Neutrophil (primary cell): ENCODE data around the gene GRIK4.

Source experiments
- H3K27ac ChIP-seq: fragments of 200-600 bp; sonication (generic); 2 replicates; pipeline ENCODE4 v1.5.1; 2016; ENCODE audit warnings: mild to moderate bottlenecking, moderate library complexity
- H3K27me3 ChIP-seq: fragments of 200-600 bp; sonication (generic); 2 replicates; pipeline ENCODE4 v1.6.0; 2016; ENCODE audit warnings: mild to moderate bottlenecking
- H3K36me3 ChIP-seq: fragments of 200-600 bp; sonication (generic); 2 replicates; pipeline ENCODE4 v1.5.1; 2017
- H3K4me1 ChIP-seq, 2 experiments: fragments of 200-600 bp in 1 of 2; sonication (generic) in 1 of 2; 1 replicate in 1 of 2; 2 replicates in 1 of 2; pipeline versions ENCODE4 v1.5.1 to v1.6.1; 2013 to 2016; ENCODE audit warnings: low read depth in 1 of 2, low read length in 1 of 2, mild to moderate bottlenecking in 1 of 2, moderate library complexity in 1 of 2; ENCODE audit not compliant: control insufficient read depth in 1 of 2, insufficient read depth in 1 of 2
- H3K4me3 ChIP-seq, 2 experiments: fragments of 200-600 bp in 1 of 2; sonication (generic) in 1 of 2; 1 replicate in 1 of 2; 2 replicates in 1 of 2; pipeline ENCODE4 v1.5.1; 2013 to 2016; ENCODE audit warnings: low read depth in 1 of 2, low read length in 1 of 2, mild to moderate bottlenecking in 1 of 2, moderate library complexity in 1 of 2
- H3K9me3 ChIP-seq: fragments of 200-600 bp; sonication (generic); 2 replicates; pipeline ENCODE4 v1.5.1; 2016
- TF ChIP-seq, protein P1 (sequence below): fragments of 200-600 bp; sonication (generic); IDR thresholded peaks from 2 replicates; pipeline ENCODE4 v1.5.1; 2016; ENCODE audit warnings: antibody characterized with exemption

Gene GRIK4

DNA sequence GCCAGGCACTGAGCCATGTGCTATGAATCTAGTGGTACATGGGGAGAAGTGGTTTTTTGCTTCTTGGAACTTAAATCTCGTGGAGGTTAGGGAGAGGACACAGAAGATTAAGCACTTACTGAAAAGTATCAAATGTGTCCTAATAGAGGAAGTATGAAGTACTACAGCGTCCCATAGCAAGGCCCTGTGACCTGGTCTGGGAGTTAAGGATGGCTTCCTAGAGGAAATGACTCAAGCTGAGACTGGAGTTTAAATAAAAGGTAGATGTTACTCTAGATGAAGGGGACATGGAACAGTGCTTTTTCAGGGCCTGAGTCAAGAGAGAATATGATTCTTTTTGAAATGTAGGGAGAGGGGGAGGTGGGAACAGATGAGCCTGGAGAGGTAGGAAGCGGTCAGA, 202.9 kb downstream of the GRIK4 start:
- no peak overlapping the region for H3K4me3 ChIP-seq
- H3K27me3 ChIP-seq = peaks cover 28% of the 10 kb centered on the region
- H3K9me3 ChIP-seq = no peaks in the 10 kb centered on the region
- H3K36me3 ChIP-seq = no peaks in the 10 kb centered on the region
- H3K27ac ChIP-seq = no peak overlapping the region
- TF ChIP-seq, protein P1, sequence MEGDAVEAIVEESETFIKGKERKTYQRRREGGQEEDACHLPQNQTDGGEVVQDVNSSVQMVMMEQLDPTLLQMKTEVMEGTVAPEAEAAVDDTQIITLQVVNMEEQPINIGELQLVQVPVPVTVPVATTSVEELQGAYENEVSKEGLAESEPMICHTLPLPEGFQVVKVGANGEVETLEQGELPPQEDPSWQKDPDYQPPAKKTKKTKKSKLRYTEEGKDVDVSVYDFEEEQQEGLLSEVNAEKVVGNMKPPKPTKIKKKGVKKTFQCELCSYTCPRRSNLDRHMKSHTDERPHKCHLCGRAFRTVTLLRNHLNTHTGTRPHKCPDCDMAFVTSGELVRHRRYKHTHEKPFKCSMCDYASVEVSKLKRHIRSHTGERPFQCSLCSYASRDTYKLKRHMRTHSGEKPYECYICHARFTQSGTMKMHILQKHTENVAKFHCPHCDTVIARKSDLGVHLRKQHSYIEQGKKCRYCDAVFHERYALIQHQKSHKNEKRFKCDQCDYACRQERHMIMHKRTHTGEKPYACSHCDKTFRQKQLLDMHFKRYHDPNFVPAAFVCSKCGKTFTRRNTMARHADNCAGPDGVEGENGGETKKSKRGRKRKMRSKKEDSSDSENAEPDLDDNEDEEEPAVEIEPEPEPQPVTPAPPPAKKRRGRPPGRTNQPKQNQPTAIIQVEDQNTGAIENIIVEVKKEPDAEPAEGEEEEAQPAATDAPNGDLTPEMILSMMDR = no peak
- no peaks in the 10 kb centered on the region for H3K4me1 ChIP-seq

DNA sequence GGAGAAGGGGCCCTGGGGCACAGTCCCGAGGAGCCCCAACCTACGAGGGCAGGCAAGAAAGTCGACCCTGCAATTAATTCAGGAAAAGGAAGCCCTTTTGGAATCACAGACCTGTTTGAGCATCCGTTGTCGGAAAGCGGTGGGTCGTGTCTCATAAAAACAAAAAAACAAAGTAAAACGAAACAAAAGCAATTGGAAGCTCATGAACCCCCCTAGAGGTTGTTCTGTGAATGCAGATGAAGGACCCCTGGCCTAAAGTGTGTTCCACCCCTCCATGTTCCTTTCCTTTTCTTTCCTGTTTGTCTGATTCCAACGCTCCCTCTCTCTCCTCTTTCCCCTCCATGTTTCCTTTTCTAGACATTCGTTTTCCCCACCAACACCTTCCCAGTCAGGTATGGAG, 203.7 kb downstream of the GRIK4 start:
- TF ChIP-seq, protein P1 = no peak

DNA sequence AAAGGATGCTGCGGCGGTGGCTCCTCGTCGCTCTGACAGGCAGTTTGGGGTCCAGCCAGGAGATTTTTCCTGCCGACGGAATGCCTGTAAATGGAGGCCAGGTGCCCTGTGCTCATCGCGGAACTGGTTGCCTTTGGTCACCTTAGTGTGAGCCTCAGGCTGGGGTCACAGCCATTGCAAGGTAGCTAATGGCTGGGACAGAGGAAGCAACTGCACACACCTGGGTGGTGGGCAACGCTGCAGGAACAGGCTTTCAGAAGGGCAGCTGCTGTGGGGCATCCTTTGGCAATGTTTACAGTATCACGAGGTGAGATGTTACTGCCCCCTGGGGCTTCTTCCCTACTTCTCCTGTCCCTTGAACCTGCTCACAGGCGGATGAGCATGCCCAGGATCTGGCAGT, 205.5 kb downstream of the GRIK4 start:
- Histone ChIP-seq H3K27ac (no peak overlapping the region), H3K27me3 (peaks cover 34% of the 10 kb centered on the region), H3K36me3 (no peaks in the 10 kb centered on the region), H3K9me3 (no peaks in the 10 kb centered on the region), H3K4me1 (no peaks in the 10 kb centered on the region), H3K4me3 (no peak overlapping the region)
- TF ChIP-seq, protein P1 = no peak

More for the DNA sequence above, 203.7 kb downstream of the GRIK4 start:
- Histone ChIP-seq H3K36me3 (no peaks in the 10 kb centered on the region), H3K4me3 (no peak overlapping the region), H3K27me3 (peaks cover 28% of the 10 kb centered on the region), H3K4me1 (no peaks in the 10 kb centered on the region), H3K9me3 (no peaks in the 10 kb centered on the region), H3K27ac (no peak overlapping the region)

DNA sequence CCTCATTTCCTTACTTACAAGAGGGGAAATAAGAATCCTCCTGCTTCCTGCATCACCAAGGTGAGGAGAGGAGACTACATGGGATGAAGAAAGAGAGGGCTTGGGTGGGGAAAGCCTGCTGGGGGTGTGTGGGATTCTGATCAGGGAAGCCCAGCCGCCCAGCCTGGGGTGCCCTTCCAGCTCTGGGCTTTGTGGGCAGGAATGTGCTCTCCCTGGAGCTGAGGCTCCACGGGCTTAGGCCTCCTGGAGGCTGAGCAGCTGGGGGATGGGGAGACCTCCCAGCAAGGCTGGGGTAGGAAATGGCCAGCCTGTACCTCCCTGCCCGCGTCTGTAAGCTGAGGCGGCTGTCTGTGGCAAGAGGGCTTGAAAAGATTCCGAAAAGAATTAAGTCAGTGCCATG, 206.1 kb downstream of the GRIK4 start:
- H3K27me3 ChIP-seq = peaks cover 34% of the 10 kb centered on the region
- H3K4me1 ChIP-seq = no peaks in the 10 kb centered on the region
- H3K27ac ChIP-seq = no peak overlapping the region
- no peak overlapping the region for H3K4me3 ChIP-seq
- H3K36me3 ChIP-seq = no peaks in the 10 kb centered on the region
- no peaks in the 10 kb centered on the region for H3K9me3 ChIP-seq
- TF ChIP-seq, protein P1 = no peak

DNA sequence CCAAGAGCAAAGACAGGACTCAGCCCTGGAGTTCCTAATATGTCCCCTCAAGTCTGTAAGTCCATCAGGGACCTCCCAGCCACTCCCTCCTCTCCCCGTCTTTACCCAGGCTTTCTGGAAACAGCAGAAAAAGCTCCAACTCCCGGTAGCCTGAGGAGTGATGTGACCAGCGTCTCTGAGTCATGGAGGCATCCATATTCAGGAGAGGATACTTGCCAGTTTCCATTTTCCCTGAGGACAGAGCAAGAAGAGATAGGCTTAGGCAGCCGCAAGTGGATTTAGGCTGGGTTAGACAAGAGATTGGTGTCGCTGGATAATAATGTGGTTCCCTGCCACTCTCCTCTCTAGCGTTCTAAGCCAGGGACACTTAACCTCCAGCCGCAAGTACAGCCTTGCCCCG, 206.6 kb downstream of the GRIK4 start:
- H3K27ac ChIP-seq = no peak overlapping the region
- H3K36me3 ChIP-seq = no peaks in the 10 kb centered on the region
- no peak overlapping the region for H3K4me3 ChIP-seq
- no peaks in the 10 kb centered on the region for H3K4me1 ChIP-seq
- peaks cover 34% of the 10 kb centered on the region for H3K27me3 ChIP-seq
- no peaks in the 10 kb centered on the region for H3K9me3 ChIP-seq
- TF ChIP-seq, protein P1 = no peak

DNA sequence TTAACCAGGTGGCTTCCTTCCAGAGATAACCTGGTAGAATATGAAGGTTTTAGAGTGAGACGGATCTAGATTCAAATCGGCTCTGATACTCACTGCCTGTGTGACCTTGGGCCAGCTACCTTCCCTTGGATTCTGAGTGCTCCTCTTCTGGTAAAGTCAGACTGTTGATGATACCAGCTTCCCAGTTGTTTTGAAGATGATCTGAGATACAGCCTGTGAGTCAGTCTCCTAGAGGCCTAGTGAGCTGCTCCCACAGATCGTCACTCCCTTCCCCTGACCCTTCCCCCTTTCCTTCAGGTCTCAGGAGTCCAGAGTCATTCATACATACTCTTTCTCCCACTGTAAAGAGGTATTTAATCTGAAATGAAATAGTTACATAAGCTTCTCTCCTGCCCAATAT, 207.8 kb downstream of the GRIK4 start:
- TF ChIP-seq, protein P1 = no peak
- H3K4me1 ChIP-seq = no peaks in the 10 kb centered on the region

More for the DNA sequence above, 207.8 kb downstream of the GRIK4 start:
- no peaks in the 10 kb centered on the region for H3K36me3 ChIP-seq
- no peak overlapping the region for H3K27ac ChIP-seq
- H3K4me3 ChIP-seq = no peak overlapping the region
- no peaks in the 10 kb centered on the region for H3K9me3 ChIP-seq
- H3K27me3 ChIP-seq = peaks cover 23% of the 10 kb centered on the region
